Choroid plexus epithelial cell (primary cell): ENCODE results near the gene PRMT7.

Source experiments
- DNase-seq: peaks from one replicate; pipeline ENCODE4 v3.0.0-alpha.2; 2010; ENCODE audit warnings: low read depth
- H3K4me3 ChIP-seq: 2 replicates; pipeline ENCODE4 v1.5.1; 2011; ENCODE audit warnings: low read depth, mild to moderate bottlenecking, control low read depth, low read length, moderate library complexity
- CTCF ChIP-seq: conservative IDR thresholded peaks from 2 replicates; pipeline ENCODE4 v1.5.1; 2011; ENCODE audit warnings: low read depth, mild to moderate bottlenecking, control low read depth, inconsistent platforms, low read length, moderate library complexity

The PRMT7 gene

GRCh38 chr16:68269793-68270192 is 41.0 kb upstream of the PRMT7 start:
- no peak for DNase-seq
- no peak for TF ChIP-seq CTCF
- no peak overlapping the region for H3K4me3 ChIP-seq

- no peak for DNase-seq
- no peak overlapping the region for H3K4me3 ChIP-seq
- TF ChIP-seq CTCF = no peak
These were observed 40.5 kb upstream of the PRMT7 start for GRCh38 chr16:68270353-68270752.

GRCh38 chr16:68272507-68273209 is 38.2 kb upstream of the PRMT7 start:
- no peak for DNase-seq
- no peak overlapping the region for H3K4me3 ChIP-seq
- no peak for TF ChIP-seq CTCF

GRCh38 chr16:68273459-68273858 is 37.4 kb upstream of the PRMT7 start:
- no peak for DNase-seq
- H3K4me3 ChIP-seq = no peak overlapping the region
- no peak for TF ChIP-seq CTCF

GRCh38 chr16:68273896-68274295 is 36.9 kb upstream of the PRMT7 start:
- no peak overlapping the region for H3K4me3 ChIP-seq
- no peak for TF ChIP-seq CTCF
- DNase-seq = no peak

- DNase-seq = no peak
- H3K4me3 ChIP-seq = no peak overlapping the region
- TF ChIP-seq CTCF = no peak
These were observed 36.4 kb upstream of the PRMT7 start for GRCh38 chr16:68274441-68274840.

GRCh38 chr16:68275611-68276191 is 35.1 kb upstream of the PRMT7 start:
- no peak for DNase-seq
- no peak overlapping the region for H3K4me3 ChIP-seq

More at GRCh38 chr16:68275611-68276191, 35.1 kb upstream of the PRMT7 start:
- no peak for TF ChIP-seq CTCF
